Erythroblast (primary cell): ENCODE results near the gene NRDC.

ENCODE experiments used
- GATA1 ChIP-seq: IDR thresholded peaks from 2 replicates; pipeline ENCODE4 v1.6.1; 2011; ENCODE audit warnings: low read depth, mild to moderate bottlenecking, control low read depth, low read length, moderate library complexity
- POLR2A ChIP-seq: IDR thresholded peaks from 2 replicates; pipeline ENCODE4 v1.6.1; 2011; ENCODE audit warnings: mild to moderate bottlenecking, low read length

GRCh38 chr1:51819810-51820209 is 58.7 kb downstream of the NRDC start:
- no peak for TF ChIP-seq POLR2A
- no peak for TF ChIP-seq GATA1
